Epithelial cell of proximal tubule (primary cell): ENCODE measurements around the gene FBXL7. TPM values are rescaled to one million over a fixed set of nuclear protein-coding genes. Genes with fewer than 3 reads are reported as not detected.

Experiments
- DNase-seq: peaks from one replicate; pipeline ENCODE4 v3.0.0-alpha.2; 2011; ENCODE audit warnings: low read depth
- H3K4me3 ChIP-seq: 2 replicates; pipeline ENCODE4 v1.5.1; 2011; ENCODE audit warnings: low read depth, mild to moderate bottlenecking, low read length
- total RNA-seq: library from RNA; depleted of rRNA; stranded (reverse); fragments of >200 nt; gene quantifications from 2 replicates; pipeline ENCODE4 v1.2.3, GENCODE V29; 2015
- TF ChIP-seq, protein P1 (sequence below): conservative IDR thresholded peaks from 2 replicates; pipeline ENCODE4 v1.5.1; 2012; ENCODE audit warnings: low read depth, mild to moderate bottlenecking, low read length

The FBXL7 gene
- total RNA-seq, 1 donor from 2014 or later = 5.6 TPM

DNA sequence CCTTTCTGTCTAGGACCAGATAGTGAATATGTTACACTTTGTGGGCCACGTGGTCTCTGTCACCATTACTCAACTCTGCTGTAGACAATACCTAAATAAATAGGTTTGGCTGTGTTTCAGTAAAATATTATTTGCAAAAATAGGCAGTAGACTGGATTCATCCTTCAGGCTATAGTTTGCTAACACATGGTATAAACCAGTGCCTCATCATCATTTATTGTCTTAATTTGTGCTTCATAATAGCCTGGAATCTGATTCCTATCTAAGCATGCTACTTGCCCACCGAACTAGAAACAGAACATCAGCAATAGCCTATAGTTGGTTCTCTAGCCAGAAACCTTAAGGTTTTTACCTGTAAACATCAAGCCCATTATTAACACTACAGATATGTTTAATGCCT lies 215.6 kb downstream of the FBXL7 start:
- TF ChIP-seq, protein P1, sequence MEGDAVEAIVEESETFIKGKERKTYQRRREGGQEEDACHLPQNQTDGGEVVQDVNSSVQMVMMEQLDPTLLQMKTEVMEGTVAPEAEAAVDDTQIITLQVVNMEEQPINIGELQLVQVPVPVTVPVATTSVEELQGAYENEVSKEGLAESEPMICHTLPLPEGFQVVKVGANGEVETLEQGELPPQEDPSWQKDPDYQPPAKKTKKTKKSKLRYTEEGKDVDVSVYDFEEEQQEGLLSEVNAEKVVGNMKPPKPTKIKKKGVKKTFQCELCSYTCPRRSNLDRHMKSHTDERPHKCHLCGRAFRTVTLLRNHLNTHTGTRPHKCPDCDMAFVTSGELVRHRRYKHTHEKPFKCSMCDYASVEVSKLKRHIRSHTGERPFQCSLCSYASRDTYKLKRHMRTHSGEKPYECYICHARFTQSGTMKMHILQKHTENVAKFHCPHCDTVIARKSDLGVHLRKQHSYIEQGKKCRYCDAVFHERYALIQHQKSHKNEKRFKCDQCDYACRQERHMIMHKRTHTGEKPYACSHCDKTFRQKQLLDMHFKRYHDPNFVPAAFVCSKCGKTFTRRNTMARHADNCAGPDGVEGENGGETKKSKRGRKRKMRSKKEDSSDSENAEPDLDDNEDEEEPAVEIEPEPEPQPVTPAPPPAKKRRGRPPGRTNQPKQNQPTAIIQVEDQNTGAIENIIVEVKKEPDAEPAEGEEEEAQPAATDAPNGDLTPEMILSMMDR = no peak
- DNase-seq = no peak
- no peak overlapping the region for H3K4me3 ChIP-seq

DNA sequence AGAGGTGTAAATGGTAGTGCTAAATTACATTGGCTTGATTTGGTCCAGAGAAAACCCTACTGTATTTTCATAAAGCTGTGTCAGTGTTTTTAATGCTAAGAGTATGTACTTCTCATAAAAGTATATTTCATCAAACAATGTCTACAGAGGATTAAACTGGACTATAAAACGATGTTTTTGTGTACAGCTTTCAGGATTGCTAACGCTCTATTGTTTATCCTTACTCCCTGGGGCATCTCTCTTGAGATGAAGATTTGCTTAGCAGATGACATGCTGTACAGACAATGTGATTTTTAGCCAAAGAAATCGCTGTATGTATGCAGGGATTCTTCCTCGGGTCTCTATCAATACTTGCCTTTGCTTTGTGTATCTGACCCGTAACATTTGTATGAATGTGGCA lies 216.0 kb downstream of the FBXL7 start:
- no peak overlapping the region for H3K4me3 ChIP-seq
- TF ChIP-seq, protein P1 = no peak
- DNase-seq = no peak

DNA sequence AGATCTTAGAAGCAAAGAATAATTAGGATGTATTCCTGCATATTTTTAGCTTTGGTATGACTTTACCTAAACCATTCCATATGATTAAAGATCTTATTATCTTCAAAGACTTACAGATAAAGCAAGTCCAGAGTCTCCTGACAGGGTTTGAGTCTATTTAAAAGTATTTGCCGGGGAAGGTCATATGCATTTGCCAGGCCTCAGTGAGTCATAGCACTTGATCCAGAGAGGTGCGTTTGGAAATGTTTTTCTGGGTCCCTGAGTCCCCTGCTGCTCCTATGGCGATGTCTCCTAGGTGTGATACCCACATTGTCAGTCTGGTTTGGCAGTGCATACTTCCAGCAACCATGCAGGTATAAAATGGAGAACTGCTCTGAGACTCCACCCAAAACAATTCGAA lies 217.0 kb downstream of the FBXL7 start:
- TF ChIP-seq, protein P1 = no peak
- H3K4me3 ChIP-seq = no peak overlapping the region
- DNase-seq = no peak

DNA sequence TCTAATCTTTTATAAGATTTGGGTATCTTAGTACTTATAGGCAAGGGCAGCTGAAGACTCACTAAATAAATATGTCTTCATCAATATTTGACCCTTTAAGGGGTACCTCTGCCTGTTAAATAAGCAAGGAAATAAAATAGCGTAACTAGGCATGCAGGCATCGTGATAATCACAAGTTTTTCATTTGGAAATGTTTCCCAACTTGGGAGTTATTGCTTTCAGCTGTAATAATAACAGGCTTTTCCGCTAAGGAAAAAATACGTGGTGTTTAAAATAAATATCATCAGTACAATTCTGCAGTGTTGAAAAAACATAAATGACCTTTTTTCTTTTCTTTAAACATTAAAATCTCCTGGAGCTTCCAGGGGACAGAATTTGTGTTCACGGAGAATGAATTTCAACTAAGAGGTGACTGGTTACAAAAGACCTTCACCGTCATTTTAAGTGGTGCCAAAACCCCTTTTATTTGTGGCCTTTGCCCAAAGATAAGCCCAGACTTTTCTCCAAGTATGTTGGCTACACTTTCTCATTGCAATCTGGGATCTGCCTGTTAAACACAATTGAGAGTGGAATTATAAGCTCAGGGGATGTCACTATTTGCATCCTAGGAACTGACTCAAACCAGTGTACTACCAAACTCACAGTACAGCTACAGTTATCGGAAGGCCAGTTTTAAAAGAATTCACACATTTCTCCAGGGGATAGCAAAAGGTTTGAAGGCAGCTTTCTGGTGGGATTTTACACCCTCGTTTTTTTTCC lies 218.6 kb downstream of the FBXL7 start:
- no peak overlapping the region for H3K4me3 ChIP-seq
- TF ChIP-seq, protein P1 = no peak
- DNase-seq = no peak

DNA sequence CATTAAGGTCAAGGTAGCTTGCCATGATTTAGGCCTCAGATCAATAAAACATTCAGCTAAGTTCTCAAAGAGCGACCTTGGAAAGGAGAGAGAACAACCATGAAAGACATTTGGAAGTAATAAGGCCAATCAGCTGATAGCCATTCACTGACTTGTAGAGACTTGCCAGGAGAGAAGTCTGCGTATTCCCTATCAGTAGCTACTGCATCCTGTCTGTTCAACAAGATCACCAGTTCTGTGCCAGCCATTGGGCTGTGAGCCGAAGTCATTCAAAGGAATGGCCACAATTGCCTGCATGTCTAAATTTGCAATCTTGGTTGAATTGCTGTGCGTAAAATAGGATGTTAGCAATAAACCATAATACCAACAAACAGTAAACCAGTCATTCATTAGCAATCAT lies 219.8 kb downstream of the FBXL7 start:
- TF ChIP-seq, protein P1 = no peak
- no peak for DNase-seq
- no peak overlapping the region for H3K4me3 ChIP-seq

DNA sequence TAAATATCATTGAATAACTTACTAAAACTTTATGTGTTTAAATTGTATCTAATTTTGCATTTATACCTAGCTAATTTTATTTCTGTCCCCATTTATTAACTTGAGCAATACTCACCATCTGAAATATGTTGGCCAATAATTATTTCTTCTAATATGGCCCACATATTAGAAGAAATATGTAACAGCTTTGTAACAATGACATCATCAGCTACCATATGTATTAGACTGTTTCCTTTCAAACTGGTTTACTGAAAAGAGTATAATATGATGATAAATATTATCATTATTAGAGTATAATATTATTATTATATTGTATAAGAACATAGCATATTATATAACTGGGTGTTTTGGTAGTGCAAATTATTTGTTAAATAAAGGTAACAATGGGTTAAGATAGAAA lies 220.5 kb downstream of the FBXL7 start:
- H3K4me3 ChIP-seq = no peak overlapping the region
- TF ChIP-seq, protein P1 = no peak
- no peak for DNase-seq

DNA sequence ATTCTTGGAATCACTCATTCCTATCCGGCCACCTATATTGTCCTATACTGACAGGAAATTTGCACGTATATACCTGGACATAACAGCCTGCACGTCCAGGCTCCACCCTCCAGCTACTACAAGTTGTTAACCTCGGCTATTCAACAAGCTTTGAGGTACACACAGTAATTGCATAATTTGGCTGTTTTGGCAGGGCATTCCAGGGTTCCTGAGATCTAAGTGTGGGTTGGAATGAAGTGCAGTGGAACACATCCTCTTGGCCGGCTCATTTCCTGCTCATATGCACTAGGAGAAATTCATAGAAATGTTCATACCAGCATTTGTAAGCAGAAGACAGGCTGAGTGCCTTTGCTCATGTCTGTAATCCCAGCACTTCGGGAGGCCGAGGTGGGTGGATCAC lies 222.3 kb downstream of the FBXL7 start:
- DNase-seq = no peak
- TF ChIP-seq, protein P1 = no peak
- H3K4me3 ChIP-seq = no peak overlapping the region
